CD8-positive, alpha-beta memory T cell (primary cell): Measurements from ENCODE around the gene RXFP1. TPM values are rescaled to one million over a fixed set of nuclear protein-coding genes. Genes with fewer than 3 reads are reported as not detected.

Experiments
- CTCF ChIA-PET: fragments of 350-600 bp; sonication (Branson Sonifier 250); formaldehyde crosslinking; loops from one replicate; lab custom pipeline; 2021; ENCODE audit warnings: antibody characterized with exemption; lab: Charles Lee
- POLR2A ChIA-PET: fragments of 350-600 bp; sonication (Branson Sonifier 250); formaldehyde crosslinking; loops from one replicate; lab custom pipeline; 2021; ENCODE audit warnings: antibody characterized with exemption; lab: Charles Lee
- DNase-seq, 5 donors: peaks; one replicate each; pipeline versions ENCODE4 v3.0.0 to v3.0.0-alpha.2; 2020 to 2022; ENCODE audit warnings: mixed read lengths in 1 of 5
- H3K27ac ChIP-seq: one replicate; pipeline ENCODE4 v1.7.0; 2013; ENCODE audit warnings: low read depth, mild to moderate bottlenecking, low read length, moderate library complexity
- H3K27me3 ChIP-seq: 2 replicates; pipeline ENCODE4 v1.7.0; 2013; ENCODE audit warnings: low read length, mild to moderate bottlenecking; ENCODE audit not compliant: insufficient read depth, poor library complexity, severe bottlenecking
- H3K36me3 ChIP-seq: 2 replicates; pipeline ENCODE4 v1.7.0; 2013; ENCODE audit warnings: mild to moderate bottlenecking, low read length, moderate library complexity; ENCODE audit not compliant: insufficient read depth
- H3K4me1 ChIP-seq: 2 replicates; pipeline ENCODE4 v1.7.0; 2013; ENCODE audit warnings: mild to moderate bottlenecking, low read length, moderate library complexity; ENCODE audit not compliant: insufficient read depth
- H3K4me3 ChIP-seq: 2 replicates; pipeline ENCODE4 v1.7.0; 2013; ENCODE audit warnings: mild to moderate bottlenecking, low read length
- H3K9me3 ChIP-seq: 2 replicates; pipeline ENCODE4 v1.7.0; 2013; ENCODE audit warnings: mild to moderate bottlenecking, low read length
- H3K27ac Mint-ChIP-seq, 8 donors: one replicate each; pipeline ENCODE4 v1.8.0; 2020 to 2021; ENCODE audit warnings: mixed read lengths in 8 of 8, mild to moderate bottlenecking in 6 of 8, inconsistent platforms in 3 of 8, moderate library complexity in 3 of 8
- H3K27me3 Mint-ChIP-seq, 2 donors: one replicate each; pipeline ENCODE4 v1.8.0; 2020 to 2021; ENCODE audit warnings: mixed read lengths in 2 of 2, mild to moderate bottlenecking in 1 of 2, moderate library complexity in 1 of 2
- H3K36me3 Mint-ChIP-seq, 3 donors: one replicate each; pipeline ENCODE4 v1.8.0; 2020 to 2021; ENCODE audit warnings: mixed read lengths in 3 of 3, inconsistent platforms in 1 of 3, mild to moderate bottlenecking in 1 of 3
- H3K4me1 Mint-ChIP-seq, 3 donors: one replicate each; pipeline ENCODE4 v1.8.0; 2020 to 2021; ENCODE audit warnings: mixed read lengths in 3 of 3, inconsistent platforms in 1 of 3, mild to moderate bottlenecking in 1 of 3
- H3K4me3 Mint-ChIP-seq, 7 donors: one replicate each; pipeline ENCODE4 v1.8.0; 2020 to 2021; ENCODE audit warnings: mixed read lengths in 7 of 7, mild to moderate bottlenecking in 6 of 7, moderate library complexity in 4 of 7, inconsistent platforms in 2 of 7
- H3K9me3 Mint-ChIP-seq, 5 donors: one replicate each; pipeline ENCODE4 v1.8.0; 2020 to 2022; ENCODE audit warnings: mixed read lengths in 5 of 5, mild to moderate bottlenecking in 3 of 5, moderate library complexity in 2 of 5, inconsistent platforms in 1 of 5
- polyA plus RNA-seq: library from polyadenylated mRNA; unstranded; fragments of 300-500 nt; fragmentation: Illumina TruSeq; gene quantifications from one replicate; pipeline ENCODE4 v1.2.3, GENCODE V29; 2021
- total RNA-seq, 2 experiments: library from RNA; stranded (reverse); gene quantifications; one replicate each; pipeline ENCODE4 v1.2.3, GENCODE V29; 2021

The RXFP1 gene
- not detected for total RNA-seq
- not detected for polyA plus RNA-seq

- no peaks in the 10 kb centered on the region for H3K36me3 Mint-ChIP-seq
- H3K27me3 Mint-ChIP-seq, result peaks cover 0 to 3% of the 10 kb centered on the region in 2 donors
- no peaks in the 10 kb centered on the region for H3K9me3 Mint-ChIP-seq
- no peak within 1 kb of the TSS for H3K4me3 Mint-ChIP-seq
- no peak within 1 kb of the TSS for H3K4me3 ChIP-seq
- no peaks in the 10 kb centered on the region for H3K9me3 ChIP-seq
- no peak within 1 kb of the TSS for H3K27ac Mint-ChIP-seq
- DNase-seq, result no peak
- ChIA-PET POLR2A (no interaction called here), CTCF (no interaction called here)
- H3K27me3 ChIP-seq, result no peaks in the 10 kb centered on the region
- no peak within 1 kb of the TSS for H3K27ac ChIP-seq
- no peaks in the 10 kb centered on the region for H3K36me3 ChIP-seq
- no peaks in the 10 kb centered on the region for H3K4me1 Mint-ChIP-seq
- no peaks in the 10 kb centered on the region for H3K4me1 ChIP-seq
Measured at GRCh38 chr4:158521484-158522088, at the start of gene RXFP1. TSS of gene RXFP1 (plus strand) at chr4:158521882. CDS start at chr4:158521977, 95 bp downstream.

- POLR2A ChIA-PET, result no interaction called here
- CTCF ChIA-PET, result no interaction called here
- no peaks in the 10 kb centered on the region for H3K27me3 ChIP-seq
- Mint-ChIP-seq H3K36me3 (no peaks in the 10 kb centered on the region), H3K9me3 (peaks cover 0 to 2% (median 0%) of the 10 kb centered on the region in 5 donors), H3K27me3 (no peaks in the 10 kb centered on the region), H3K4me3 (no peak overlapping the region), H3K4me1 (no peaks in the 10 kb centered on the region), H3K27ac (no peak overlapping the region)
- DNase-seq, result no peak
- no peak overlapping the region for H3K4me3 ChIP-seq
- no peak overlapping the region for H3K27ac ChIP-seq
- no peaks in the 10 kb centered on the region for H3K4me1 ChIP-seq
- H3K36me3 ChIP-seq, result no peaks in the 10 kb centered on the region
- no peaks in the 10 kb centered on the region for H3K9me3 ChIP-seq
Measured at GRCh38 chr4:158481811-158482210, 39.9 kb upstream of the RXFP1 start.

- H3K36me3 ChIP-seq, result no peaks in the 10 kb centered on the region
- no peaks in the 10 kb centered on the region for H3K27me3 Mint-ChIP-seq
- no peaks in the 10 kb centered on the region for H3K4me1 ChIP-seq
- H3K9me3 ChIP-seq, result no peaks in the 10 kb centered on the region
- H3K27ac ChIP-seq, result no peak overlapping the region
- POLR2A ChIA-PET, result no interaction called here
- no peak overlapping the region for H3K4me3 Mint-ChIP-seq
- CTCF ChIA-PET, result no interaction called here
- DNase-seq, result no peak
- no peak overlapping the region for H3K4me3 ChIP-seq
- H3K27me3 ChIP-seq, result no peaks in the 10 kb centered on the region
- H3K36me3 Mint-ChIP-seq, result no peaks in the 10 kb centered on the region
- peaks cover 0 to 8% (median 5%) of the 10 kb centered on the region in 5 donors for H3K9me3 Mint-ChIP-seq
- H3K27ac Mint-ChIP-seq, result no peak overlapping the region
- H3K4me1 Mint-ChIP-seq, result no peaks in the 10 kb centered on the region
Measured at GRCh38 chr4:158484173-158484885, 37.4 kb upstream of the RXFP1 start.

- no peak for DNase-seq
- Histone ChIP-seq H3K27ac (no peak overlapping the region), H3K9me3 (no peaks in the 10 kb centered on the region), H3K36me3 (no peaks in the 10 kb centered on the region), H3K4me1 (no peaks in the 10 kb centered on the region), H3K27me3 (no peaks in the 10 kb centered on the region), H3K4me3 (no peak overlapping the region)
- ChIA-PET POLR2A (no interaction called here), CTCF (no interaction called here)
- Mint-ChIP-seq H3K9me3 (peaks cover 0 to 10% (median 6%) of the 10 kb centered on the region in 5 donors), H3K4me3 (no peak overlapping the region), H3K27ac (no peak overlapping the region), H3K36me3 (no peaks in the 10 kb centered on the region), H3K4me1 (no peaks in the 10 kb centered on the region), H3K27me3 (no peaks in the 10 kb centered on the region)
Measured at GRCh38 chr4:158490629-158491028, 31.1 kb upstream of the RXFP1 start.

DNA sequence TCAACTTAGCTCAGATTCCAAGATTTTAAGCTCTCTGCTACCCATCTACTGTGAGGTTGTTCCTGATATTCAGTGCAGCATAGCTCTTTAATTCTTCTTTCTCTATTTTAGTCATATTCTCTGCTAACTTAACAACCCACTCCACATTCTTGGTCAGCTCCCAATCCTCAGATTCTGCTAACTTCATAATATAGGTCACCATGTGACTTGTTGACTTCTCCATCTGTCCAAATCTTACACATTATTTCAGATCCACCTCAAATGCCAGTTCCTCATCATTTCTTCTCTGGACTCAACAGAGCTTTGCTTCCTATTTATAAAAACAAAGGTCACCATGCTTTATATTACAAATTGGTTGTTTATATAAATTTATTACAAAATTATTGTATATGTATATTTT, 29.3 kb upstream of the RXFP1 start:
- H3K27me3 Mint-ChIP-seq, result no peaks in the 10 kb centered on the region
- no peak overlapping the region for H3K4me3 Mint-ChIP-seq
- Histone ChIP-seq H3K27me3 (no peaks in the 10 kb centered on the region), H3K4me3 (no peak overlapping the region), H3K27ac (no peak overlapping the region), H3K4me1 (no peaks in the 10 kb centered on the region), H3K9me3 (no peaks in the 10 kb centered on the region), H3K36me3 (no peaks in the 10 kb centered on the region)
- POLR2A ChIA-PET, result no interaction called here
- H3K9me3 Mint-ChIP-seq, result peaks cover 0 to 8% (median 6%) of the 10 kb centered on the region in 5 donors
- no peak for DNase-seq
- no peaks in the 10 kb centered on the region for H3K4me1 Mint-ChIP-seq
- CTCF ChIA-PET, result no interaction called here
- H3K36me3 Mint-ChIP-seq, result no peaks in the 10 kb centered on the region
- no peak overlapping the region for H3K27ac Mint-ChIP-seq

DNA sequence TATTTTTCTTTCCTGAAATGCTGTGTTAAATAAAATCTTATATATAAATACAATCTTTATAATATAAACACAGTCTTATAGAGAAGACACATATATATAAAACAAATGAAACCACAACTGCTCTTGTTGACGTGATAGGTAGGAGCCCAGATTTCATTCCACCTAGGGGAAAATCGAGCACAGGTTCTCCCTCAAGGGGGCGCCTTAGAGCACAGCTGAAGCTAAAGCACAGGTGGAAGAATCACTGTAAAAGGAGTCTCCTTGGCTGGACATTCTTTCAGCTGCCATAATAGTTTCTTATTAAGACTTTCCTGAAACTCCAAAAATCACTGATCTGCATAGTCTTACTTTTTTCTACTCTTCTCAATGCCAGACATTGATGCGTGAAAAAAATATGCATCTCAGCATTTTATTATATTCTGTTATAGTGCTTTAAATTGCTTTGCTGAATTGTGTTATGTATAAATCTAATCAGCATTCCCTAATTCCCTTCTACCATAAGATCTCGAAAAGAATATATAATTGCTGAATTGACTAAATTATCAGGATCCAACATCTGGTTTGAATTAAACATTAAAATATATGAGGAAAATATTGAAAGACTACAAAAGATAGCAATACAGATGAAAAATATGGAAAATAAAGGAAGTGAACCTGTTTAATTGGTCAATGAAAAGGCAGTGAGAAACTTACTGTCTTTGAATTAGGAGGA, 25.5 kb upstream of the RXFP1 start:
- CTCF ChIA-PET, result no interaction called here
- Histone ChIP-seq H3K4me3 (no peak overlapping the region), H3K27ac (no peak overlapping the region), H3K9me3 (no peaks in the 10 kb centered on the region), H3K4me1 (no peaks in the 10 kb centered on the region), H3K27me3 (no peaks in the 10 kb centered on the region), H3K36me3 (no peaks in the 10 kb centered on the region)
- Mint-ChIP-seq H3K36me3 (no peaks in the 10 kb centered on the region), H3K9me3 (peaks cover 0 to 4% (median 0%) of the 10 kb centered on the region in 5 donors), H3K4me1 (no peaks in the 10 kb centered on the region), H3K27me3 (no peaks in the 10 kb centered on the region), H3K27ac (no peak overlapping the region), H3K4me3 (no peak overlapping the region)
- DNase-seq, result no peak
- POLR2A ChIA-PET, result no interaction called here

DNA sequence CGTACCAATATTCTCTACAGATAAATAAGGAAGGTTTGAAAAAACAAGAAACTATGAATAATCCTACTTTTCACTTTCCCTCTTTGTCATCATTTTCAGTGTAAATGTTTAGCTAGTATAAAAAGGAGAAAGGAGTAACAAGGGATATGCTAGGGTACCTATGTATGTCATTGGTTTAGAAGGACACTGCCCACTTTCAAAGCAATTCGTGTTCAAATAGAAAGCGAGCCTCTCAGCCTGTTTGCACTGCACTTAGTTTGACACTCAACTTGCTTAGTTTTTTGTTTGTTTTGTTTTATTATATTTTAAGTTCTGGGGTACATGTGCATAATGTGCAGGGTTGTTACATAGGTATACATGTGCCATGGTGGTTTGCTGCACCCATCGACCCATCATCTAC, 21.6 kb upstream of the RXFP1 start:
- H3K4me3 ChIP-seq, result no peak overlapping the region
- peak overlapping the region in 1 of 8 donors; percentile 17 for H3K27ac Mint-ChIP-seq
- no peaks in the 10 kb centered on the region for H3K9me3 ChIP-seq
- no peak for DNase-seq
- no peaks in the 10 kb centered on the region for H3K4me1 Mint-ChIP-seq
- ChIA-PET CTCF (no interaction called here), POLR2A (no interaction called here)
- peaks cover 2 to 9% (median 8%) of the 10 kb centered on the region in 5 donors for H3K9me3 Mint-ChIP-seq
- no peaks in the 10 kb centered on the region for H3K27me3 ChIP-seq
- H3K27me3 Mint-ChIP-seq, result peaks cover 4 to 8% of the 10 kb centered on the region in 2 donors
- H3K27ac ChIP-seq, result no peak overlapping the region
- H3K36me3 Mint-ChIP-seq, result no peaks in the 10 kb centered on the region
- H3K4me1 ChIP-seq, result no peaks in the 10 kb centered on the region
- no peaks in the 10 kb centered on the region for H3K36me3 ChIP-seq
- no peak overlapping the region for H3K4me3 Mint-ChIP-seq

- no peak overlapping the region for H3K27ac Mint-ChIP-seq
- no peaks in the 10 kb centered on the region for H3K9me3 ChIP-seq
- no peaks in the 10 kb centered on the region for H3K36me3 ChIP-seq
- H3K36me3 Mint-ChIP-seq, result no peaks in the 10 kb centered on the region
- no peaks in the 10 kb centered on the region for H3K4me1 Mint-ChIP-seq
- H3K27me3 ChIP-seq, result no peaks in the 10 kb centered on the region
- H3K9me3 Mint-ChIP-seq, result peaks cover 0 to under 1% (median 0%) of the 10 kb centered on the region in 5 donors
- ChIA-PET POLR2A (no interaction called here), CTCF (no interaction called here)
- no peak overlapping the region for H3K27ac ChIP-seq
- no peak for DNase-seq
- H3K27me3 Mint-ChIP-seq, result no peaks in the 10 kb centered on the region
- no peak overlapping the region for H3K4me3 Mint-ChIP-seq
- no peak overlapping the region for H3K4me3 ChIP-seq
- H3K4me1 ChIP-seq, result no peaks in the 10 kb centered on the region
Measured at GRCh38 chr4:158513256-158513655, 8.4 kb upstream of the RXFP1 start.
